ENCODE data around the gene ATF7IP2.
"Not testable (repeated sequence)": the region's sequence is repeated elsewhere in the genome, so short reads cannot be mapped to it uniquely, and the experiment has no call there.

Gene ATF7IP2

DNA sequence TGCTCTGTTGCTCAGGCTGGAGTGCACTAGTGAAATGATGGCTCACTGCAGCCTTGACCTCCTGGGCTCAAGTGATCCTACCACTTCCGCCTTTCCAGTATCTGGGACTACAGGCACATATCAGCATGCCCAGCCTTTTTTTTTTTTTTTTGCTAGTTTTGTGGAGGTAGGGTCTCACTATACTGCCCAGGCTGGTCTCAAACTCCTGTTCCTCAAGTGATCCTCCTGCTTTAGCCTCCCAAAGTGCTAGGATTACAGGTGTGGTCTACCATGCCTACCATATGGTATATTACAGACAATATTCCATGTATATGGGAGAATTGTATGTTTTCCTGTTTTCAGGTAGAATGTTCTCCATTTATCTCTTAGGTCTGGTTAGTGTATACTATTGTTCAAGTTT, 12.3 kb upstream of the ATF7IP2 start:
- DNase-seq (ENCODE audit: low read depth), result no peak

DNA sequence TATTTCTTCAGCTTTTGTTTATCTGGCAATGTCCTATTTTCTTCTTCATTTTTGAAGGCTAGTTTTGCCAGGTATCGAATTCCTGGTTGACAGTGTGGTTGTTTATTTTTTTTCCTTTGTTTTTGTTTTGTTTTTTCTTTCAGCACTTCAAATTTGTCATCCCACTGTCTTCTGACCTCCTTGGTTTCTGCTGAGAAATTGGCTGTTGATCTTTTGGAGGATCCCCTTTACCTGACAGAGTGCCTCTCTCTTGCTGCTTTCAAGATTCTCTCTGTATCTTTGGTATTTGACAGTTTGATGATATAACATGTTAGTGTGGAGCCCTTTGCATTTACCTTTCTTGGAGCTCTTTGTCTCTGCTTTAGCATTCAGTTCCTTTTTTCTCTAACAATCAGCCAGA, 9.6 kb upstream of the ATF7IP2 start:
- DNase-seq (ENCODE audit: low read depth), result no peak

DNA sequence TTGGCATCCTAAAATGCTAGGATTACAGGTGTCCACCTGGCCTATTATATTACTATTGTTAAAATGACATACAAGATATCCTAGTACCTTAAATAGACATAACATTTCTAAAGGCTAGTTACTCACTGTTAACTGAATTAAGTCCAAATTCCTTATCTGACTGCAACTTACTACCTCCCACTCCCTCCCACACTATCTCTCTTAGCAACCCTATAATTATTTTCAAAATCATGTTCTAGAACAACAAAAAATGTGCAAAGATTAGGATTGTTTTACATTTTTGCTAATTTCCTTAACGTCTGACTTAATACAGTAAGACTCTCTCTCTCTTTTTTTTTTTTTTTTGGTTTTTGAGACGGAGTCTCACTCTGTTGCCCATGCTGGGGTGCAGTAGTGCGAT, 2.2 kb upstream of the ATF7IP2 start:
- no peak for DNase-seq (ENCODE audit: low read depth)

DNA sequence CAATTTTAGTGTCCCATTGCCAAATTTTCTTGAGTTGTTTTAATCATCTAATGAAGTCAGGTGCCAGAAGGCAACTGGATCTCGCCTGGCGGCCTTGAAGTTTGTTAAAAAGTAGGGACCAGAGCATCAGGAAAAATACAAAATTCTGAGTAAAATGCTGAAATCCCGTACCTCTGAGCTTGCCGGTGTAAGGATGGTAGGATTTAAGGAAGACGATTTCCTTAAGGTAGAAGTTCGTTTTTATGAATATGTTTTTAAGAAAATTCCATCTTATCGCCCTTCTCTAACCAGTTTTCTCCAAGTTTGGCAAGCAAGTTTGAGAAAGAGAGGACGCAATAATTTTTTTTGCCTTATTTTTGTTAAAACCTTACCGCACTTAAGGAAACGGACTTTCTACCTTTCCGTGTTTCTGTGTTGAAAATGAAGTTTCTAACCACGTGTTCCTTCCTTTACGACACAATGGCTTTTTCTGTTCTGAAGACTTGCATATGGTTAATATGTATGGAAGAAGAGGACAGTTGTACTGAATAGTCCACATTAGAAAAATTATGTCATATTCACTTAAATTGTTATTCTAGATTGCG, 748 bp downstream of the ATF7IP2 start:
- DNase-seq (ENCODE audit: low read depth), result no peak

DNA sequence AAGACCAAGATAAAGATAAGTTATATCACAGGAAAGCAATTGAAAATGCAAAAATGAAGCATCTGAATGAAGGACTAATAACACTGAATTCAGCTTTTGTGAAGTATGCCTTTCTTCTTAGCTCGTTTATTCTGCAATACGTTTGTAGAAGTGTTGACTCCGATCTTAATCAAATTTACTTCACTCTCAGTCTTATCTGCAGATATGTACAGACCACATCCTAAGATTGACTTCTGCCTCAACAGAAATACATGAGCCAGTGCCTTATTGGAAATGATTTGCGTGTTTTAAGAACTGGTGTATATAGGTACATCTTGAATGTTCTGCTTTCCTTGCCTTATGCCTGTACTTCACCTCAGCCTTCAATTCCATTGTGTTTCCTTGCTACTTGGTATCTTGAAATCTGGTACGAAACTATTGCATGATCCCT, 1.3 kb downstream of the ATF7IP2 start:
- no peak for DNase-seq (ENCODE audit: low read depth)

DNA sequence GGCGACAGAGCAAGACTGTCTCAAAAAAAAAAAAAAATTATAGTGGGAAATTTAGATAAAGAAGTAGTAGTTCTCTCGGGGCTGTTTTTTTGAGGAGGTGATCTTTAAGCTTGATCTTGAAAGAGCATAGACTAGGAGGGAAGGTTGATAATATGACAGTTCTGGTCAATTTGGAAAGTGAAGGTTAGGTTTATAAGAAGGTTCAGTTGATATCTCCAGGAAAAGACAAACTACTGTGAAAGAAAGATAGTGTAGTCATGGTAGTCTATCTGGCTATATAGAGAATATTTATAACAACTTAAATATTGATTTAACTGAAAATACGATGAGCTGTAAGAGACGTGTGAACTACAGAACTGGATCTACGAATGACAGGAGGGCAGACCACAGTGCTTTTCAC, 3.1 kb downstream of the ATF7IP2 start:
- no peak for DNase-seq (ENCODE audit: low read depth)

DNA sequence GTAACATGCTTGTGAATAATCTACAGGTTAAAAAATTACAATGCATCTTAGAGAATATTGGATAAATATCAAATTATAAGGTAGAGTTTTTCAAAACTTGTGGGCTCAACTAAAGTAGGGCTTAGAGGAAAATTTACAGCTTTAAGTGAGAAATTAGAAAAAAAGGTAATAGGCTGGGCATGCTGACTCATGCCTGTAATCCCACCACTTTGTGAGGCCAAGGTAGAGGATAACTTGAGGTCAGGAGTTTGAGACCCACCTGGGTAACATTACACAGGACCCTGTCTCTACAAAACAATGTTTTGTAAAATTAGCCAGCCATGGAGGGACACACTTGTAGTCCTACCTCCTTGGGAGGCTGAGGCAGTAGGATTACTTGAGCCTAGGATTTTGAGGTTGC, 4.5 kb downstream of the ATF7IP2 start:
- no peak for DNase-seq (ENCODE audit: low read depth)

DNA sequence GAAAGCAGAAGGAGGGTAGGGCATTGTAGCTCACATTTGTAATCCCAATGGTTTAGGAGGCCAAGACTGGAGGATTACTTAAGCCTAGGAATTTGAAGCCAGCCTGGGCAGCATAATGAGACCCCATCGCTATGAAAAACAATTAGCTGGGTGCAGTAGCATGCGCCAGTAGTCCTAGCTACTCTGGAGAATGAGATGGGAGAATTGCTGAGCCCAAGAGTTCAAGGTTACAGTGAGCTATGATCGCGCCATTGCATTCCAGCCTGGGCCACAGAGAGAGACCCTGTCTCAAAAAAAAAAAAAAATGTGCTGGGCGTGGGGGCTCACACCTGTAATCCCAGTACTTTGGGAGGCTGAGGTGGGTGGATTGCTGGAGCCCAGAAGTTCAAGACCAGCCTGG, 5.0 kb downstream of the ATF7IP2 start:
- DNase-seq (ENCODE audit: low read depth), result no peak

DNA sequence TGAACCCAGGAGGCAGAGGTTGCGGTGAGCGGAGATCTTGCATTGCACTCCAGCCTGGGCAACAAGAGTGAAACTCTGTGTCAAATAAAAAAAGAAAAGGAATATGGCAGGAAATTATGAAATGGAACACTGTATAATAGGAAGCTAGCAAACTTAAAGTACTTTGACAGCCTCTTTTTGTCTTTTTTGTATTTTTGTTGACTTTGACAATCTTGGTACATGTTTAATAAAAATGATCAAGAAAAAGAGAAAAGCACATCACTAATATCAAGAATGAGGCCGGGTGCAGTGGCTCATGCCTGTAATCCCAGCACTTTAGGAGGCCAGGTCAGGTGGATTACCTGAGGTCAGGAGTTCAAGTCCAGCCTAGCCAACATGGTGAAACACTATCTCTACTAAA, 5.5 kb downstream of the ATF7IP2 start:
- no peak for DNase-seq (ENCODE audit: low read depth)

DNA sequence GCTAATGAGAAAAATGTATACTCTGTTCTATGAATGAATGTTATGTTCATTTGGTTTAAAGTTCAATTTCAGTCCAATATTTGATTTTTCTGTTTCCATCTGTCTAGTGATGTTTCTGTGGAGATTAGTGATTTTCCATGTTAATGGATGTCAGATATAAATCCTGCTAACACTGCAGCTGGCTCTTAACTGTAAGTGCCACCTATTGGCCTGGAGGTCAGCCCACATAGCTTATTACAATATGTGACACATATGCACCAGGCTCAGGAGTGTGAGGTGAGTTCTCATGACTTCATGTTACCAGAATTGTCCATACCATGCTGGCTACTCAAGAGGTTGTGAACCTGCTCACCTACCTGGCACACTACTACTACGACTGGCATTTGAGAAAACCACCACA, 17.1 kb downstream of the ATF7IP2 start:
- DNase-seq (ENCODE audit: low read depth), result no peak

DNA sequence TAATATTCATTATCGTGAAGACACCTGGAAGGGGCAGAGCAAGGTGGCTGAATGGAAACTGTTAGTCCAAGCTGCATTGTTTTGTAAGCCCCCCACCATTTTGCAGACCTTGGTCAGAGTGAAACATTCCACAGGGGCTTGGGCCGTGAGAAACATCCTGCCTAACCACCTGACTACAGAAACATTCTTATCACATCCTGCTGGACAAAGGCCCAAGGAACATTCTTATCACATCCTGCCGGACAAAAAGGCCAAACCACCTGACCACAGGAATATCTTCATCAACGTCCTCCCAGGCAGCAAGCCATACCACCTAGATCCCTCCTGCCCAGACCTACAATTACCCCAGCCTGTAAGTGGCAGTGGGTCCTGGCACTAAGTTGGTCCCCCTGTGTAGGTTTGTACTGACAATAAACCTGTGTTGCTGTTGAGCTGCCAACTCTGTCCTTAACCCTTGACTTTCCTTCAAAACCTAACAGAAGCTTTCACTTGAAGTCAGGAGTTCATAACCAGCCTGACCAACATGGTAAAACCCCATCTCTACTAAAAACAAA, 19.6 kb downstream of the ATF7IP2 start:
- no peak for DNase-seq (ENCODE audit: low read depth)

DNA sequence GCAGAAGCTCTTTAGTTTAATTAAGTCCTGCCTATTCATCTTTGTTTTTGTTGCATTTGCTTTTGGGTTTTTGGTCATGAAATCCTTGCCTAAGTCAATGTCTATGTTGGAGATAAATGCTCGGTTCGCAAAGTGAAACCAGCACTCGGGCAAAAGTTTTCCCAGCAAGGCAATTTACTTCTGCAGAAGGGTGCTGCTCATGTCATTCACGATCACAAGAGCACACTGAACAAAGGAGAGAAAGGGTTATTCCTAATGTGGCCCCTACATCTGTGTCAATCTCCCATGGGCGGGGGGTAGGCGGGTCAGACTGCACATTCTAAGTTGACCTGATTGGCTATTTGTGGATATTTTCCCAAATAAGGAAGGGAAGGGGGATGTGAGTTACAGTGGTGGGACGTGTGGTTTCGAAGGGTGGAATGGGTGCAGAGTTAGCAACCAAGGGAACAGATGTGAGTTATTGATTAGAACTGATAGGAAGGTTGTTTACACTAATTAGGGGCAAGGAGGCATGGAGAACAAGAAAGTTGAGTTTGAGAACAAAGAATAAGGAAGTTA, 23.0 kb downstream of the ATF7IP2 start:
- DNase-seq (ENCODE audit: low read depth), result no peak

DNA sequence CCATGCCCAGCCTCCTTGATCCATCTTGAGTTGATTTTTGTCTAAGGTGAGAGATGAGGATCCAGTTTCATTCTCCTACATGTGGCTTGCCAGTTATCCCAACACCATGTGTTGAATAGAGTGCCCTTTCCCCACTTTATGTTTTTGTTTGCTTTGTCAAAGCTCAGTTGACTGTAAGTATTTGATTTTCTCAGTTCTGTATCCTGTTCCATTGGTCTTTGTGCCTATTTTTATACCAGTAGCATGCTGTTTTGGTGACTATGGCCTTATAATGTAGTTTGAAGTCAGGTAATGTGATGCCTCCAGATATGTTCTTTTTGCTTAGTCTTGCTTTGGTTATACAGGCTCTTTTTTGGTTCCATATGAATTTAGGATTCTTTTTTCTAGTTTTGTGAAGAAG, 23.9 kb downstream of the ATF7IP2 start:
- DNase-seq (ENCODE audit: low read depth), result not testable (repeated sequence)

DNA sequence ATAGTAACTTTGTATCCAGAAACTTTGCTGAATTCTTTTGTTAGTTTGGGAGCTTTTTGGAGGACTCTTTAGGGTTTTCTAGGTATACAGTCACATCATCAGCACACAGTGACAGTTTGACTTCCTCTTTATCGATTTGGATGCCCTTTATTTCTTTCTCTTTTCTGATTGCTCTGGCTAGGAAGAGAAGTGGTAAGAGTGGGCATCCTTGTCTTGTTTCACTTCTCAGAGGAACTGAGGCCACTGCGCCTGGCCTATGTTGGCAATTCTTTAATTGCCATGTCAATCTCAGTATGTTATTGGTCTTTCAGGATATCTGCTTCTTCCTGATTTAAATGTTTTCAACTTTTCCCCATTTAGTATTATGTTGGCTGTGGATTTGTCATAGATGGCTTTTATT, 24.6 kb downstream of the ATF7IP2 start:
- DNase-seq (ENCODE audit: low read depth), result no peak

DNA sequence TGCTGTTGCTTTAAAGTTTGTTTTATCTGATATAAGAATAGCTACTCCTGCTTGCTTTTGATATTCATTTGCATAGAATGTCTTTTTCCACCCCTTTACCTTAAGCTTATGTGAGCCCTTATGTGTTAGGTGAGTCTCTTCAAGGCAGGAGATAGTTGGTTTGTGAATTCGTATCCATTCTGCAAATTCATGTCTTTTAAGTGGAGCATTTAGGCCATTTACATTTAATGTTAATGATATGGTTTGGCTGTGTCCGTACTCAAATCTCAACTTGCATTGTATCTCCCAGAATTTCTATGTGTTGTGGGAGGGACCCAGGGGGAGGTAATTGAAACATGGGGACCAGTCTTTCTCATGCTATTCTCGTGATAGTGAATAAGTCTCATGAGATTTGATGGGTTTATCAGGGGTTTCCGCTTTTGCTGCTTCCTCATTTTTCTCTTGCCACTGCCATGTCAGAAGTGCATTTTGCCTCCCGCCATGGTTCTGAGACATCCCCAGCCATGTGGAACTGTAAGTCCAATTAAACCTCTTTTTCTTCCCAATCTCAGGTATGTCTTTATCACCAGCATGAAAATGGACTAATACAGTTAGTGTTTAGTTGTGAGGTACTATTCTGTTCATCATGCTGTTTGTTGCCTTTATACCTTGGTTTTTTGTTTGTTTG, 27.2 kb downstream of the ATF7IP2 start:
- DNase-seq (ENCODE audit: low read depth), result no peak

DNA sequence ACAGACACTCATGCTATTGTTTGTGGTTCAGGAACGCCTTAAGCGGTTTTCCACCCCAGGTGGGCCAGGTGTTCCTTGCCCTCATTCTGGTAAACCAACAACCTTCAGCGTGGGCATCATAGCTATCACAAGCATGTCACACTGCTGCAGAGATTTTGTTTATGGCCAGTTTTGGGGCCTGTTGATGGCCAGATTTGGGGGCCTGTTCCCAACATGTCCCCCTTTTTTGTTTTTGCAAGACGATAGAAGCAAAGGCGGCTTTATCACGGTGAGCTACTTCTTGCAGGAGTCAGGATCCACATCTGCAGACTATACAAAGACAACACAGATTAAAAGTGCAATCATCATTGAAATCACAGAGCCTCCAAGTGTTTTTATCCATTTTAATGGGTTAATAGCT, 32.3 kb downstream of the ATF7IP2 start:
- not testable (repeated sequence) for DNase-seq (ENCODE audit: low read depth)

DNA sequence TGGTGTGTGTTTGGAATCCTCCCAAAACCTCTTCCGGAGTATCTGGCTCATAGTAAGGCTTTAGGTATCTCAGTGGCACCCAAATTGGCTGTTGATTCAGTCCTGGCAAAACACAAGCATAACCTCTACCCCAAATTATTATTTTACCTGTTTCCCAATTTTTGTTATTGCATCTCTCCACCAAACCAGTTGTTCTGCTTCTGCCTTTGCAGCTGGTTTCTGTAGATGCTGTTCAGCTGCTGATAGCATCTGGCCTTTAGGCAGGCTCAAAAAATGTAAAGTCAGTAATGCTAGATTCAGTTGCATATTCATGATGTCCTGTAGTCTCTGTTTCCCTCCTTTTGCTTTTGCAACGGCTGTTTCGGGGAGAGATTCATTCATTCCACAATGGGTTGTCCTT, 33.8 kb downstream of the ATF7IP2 start:
- DNase-seq (ENCODE audit: low read depth), result no peak

DNA sequence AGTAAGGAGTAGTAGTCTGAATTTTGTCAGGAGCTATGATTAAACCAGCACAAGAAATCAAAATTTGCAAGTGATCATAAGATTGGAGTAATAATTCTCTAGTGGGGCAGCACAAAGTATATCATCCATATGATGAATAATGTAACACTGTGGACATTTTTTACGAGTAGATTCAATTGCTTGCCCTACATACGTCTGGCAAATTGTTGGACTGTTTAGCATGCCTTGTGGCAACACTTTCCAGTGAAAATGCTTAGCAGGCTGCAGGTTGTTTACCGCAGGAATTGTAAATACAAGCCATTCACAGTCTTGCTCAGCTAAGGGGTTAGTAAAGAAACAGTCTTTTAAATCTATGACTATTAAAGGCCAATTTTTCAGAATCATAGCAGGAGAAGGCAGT, 35.7 kb downstream of the ATF7IP2 start:
- no peak for DNase-seq (ENCODE audit: low read depth)

DNA sequence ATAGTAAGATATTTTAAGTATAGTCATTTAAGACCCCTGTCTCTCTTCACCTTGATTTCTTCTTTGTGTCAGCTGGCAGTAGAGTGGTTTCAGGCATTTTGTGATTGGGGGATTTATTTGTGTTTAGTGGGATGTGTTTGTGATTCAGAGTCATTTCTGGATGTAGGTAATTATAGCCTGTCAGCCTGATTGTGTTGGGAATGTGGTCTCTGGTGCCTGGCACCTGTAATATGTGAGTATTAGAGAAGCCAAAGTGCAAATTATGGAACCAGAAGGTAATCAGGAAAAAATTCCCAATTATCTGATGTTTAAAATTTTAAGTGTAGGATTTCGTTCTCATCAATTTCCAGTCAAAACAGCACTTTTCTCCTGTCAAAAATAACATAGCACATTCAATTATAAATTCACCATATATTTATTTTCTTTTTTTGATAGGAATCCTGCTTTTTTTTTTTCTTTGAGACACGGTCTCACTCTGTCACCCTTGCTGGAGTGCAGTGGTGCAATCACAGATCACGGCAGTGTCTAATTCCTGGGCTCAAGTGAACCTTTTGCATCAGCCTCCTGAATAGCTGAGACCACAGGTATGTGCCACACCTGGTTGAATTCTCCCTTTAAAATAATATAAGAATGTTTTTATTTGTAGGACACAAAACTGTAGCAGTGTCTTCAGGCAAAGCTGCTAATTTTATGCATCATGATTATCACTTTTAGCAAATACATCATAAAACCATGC, 42.7 kb downstream of the ATF7IP2 start:
- no peak for DNase-seq (ENCODE audit: low read depth)

DNA sequence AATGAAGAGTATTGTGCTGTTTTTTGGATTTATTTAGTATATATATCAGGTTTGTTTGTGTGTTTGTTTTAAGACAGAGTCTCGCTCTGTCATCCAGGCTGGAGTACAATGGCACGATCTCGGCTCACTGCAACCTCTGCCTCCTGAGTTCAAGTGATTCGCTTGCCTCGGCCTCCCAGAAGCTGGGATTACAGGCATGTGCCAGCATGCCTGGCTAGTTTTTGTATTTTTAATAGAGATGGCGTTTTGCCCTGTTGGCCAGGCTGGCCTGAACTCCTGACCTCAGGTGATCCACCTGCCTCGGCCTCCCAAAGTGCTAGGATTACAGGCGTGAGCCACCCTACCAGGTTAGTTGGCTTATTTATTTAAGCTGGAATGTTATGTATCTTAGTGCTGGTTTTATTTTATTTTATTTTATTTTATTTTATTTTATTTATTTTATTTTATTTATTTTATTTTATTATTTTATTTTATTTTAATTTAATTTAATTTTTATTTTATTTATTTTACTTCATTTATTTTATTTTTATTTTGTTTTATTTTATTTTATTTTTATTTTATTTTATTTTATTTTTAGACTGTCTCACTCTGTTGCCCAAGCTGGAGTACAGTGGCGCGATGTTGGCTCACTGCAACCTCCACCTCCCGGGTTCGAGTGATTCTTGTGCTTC, 43.6 kb downstream of the ATF7IP2 start:
- not testable (repeated sequence) for DNase-seq (ENCODE audit: low read depth)

DNA sequence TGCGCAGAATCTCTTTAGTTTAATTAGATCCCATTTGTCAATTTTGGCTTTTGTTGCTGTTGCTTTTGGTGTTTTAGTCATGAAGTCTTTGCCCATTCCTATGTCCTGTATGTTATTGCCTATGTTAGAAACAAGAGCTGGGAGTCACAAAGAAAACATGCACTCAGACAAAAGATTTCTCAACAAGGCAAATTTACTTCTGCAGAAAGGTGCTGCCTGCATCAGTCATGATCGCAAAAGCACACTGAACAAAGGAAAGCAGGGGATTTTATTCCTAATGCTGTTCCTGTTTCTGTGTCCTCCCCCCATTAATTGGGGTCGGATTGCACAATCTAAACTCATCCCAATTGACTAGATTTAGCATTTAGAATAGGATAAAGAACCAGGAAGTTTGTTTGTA, 55.9 kb downstream of the ATF7IP2 start:
- no peak for DNase-seq (ENCODE audit: low read depth)

DNA sequence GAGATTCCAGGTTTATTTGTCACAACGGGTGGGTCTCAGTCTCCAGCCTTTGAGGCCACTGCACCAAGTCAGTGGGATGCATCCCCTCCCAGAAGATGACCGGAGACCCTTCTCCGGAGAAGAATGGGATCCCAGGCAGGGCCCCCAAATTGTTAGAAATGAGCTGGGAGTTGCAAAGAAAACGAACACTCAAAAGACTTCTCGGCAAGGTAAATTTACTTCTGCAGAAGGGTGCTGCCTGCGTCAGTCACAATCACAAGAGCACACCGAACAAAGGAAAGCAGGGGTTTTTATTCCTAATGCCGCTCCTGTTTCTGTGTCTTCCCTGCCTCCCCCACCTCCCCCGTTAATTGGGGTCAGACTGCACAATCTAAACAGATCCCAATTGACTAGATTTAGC, 61.4 kb downstream of the ATF7IP2 start:
- no peak for DNase-seq (ENCODE audit: low read depth)

Measured in activated T-helper 1 cell treated with Interleukin-2 at 50 U/mL for 16 hours (primary cell).